ENCODE results near the gene ADIRF.

The ADIRF gene

DNA sequence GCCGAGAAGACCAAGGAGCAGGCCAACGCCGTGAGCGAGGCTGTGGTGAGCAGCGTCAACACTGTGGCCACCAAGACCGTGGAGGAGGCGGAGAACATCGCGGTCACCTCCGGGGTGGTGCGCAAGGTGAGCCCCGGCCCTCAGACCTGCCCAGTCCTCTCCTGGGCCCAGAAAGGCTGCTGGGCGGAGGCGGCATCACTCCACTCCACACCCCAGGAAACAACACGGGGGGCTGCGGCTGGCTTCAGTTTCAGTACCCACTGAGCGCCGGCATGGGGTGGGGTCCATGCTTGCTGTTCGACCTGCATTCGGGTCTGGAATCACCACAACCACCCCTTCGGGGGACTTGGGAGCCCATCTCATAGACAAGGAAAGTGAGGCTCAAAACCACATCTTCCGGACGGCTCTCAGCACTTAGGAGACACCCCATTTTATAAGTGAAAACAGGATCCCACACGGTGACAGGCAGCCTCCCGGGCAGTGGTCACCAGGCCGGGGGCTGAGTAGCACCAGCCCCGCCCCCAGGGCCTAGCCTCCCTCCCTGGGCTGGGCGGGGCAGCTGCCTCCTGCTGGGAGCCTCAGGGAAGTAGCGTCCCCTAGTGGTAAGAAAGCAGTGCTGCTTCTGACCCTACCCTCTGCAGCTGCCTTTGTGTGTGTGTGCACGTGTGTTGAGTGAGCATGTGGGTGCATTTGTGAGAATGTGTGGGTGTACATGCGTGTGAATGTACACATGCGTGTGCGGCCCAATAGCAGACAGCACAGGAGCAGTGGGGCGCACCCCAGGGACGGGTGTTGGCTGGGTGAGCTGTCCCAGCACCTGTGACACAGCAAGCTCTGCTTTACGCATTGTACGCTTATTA is 8.0 kb upstream of the ADIRF start:
- Histone ChIP-seq H3K27me3 (ENCODE audit: control insufficient read depth in 5 of 5, insufficient read depth in 4 of 5, low read length in 5 of 5) (no peaks in the 10 kb centered on the region), H3K36me3 (ENCODE audit: control insufficient read depth in 5 of 5, insufficient read depth in 5 of 5, low read length in 5 of 5) (peaks cover 0 to 21% (median 8%) of the 10 kb centered on the region in 5 donors), H3K4me3 (ENCODE audit: low read depth in 1 of 5, low read length in 5 of 5) (peak overlapping the region in 4 of 5 donors; percentile 17 to 80 (median 48)), H3K4me1 (ENCODE audit: control insufficient read depth in 5 of 5, insufficient read depth in 5 of 5, low read length in 5 of 5) (peaks cover 14 to 75% (median 62%) of the 10 kb centered on the region in 5 donors), H3K9me3 (ENCODE audit: control insufficient read depth in 5 of 5, low read length in 5 of 5) (no peaks in the 10 kb centered on the region), H3K27ac (ENCODE audit: low read depth, low read length) (peak overlapping the region; percentile 99), H3K9ac (ENCODE audit: low read length in 5 of 5) (peak overlapping the region in 4 of 5 donors; percentile 49 to 71 (median 58))

DNA sequence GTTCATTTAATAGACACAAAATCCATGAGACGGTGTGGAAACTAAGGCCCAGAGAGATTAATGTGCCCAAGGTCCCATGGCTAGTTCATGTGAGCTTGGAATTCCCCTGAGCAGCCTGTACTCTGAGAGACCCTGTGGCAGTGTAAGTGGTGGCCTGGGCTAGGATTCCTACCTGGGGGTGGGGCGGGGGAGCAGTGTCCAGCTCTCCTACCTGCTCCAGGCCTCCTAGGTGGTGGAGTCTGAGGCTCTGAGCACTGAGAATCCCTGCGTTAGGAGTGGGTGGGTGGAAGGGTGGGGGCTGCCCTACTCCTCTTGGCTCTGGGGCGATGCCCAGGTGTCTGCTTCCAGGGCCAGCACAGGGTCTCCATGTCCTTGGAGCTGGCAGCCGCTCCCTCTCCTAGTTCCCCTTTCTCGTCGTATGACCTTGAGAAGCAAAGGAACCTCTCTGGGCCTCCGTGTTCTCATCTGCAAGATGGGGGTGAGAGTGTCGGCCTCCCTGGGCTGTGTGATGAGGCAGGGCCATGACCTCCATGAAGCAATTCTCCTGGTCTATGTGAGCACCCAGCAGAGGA is 7.3 kb upstream of the ADIRF start:
- Histone ChIP-seq H3K36me3 (ENCODE audit: control insufficient read depth in 5 of 5, insufficient read depth in 5 of 5, low read length in 5 of 5) (peaks cover 0 to 21% (median 8%) of the 10 kb centered on the region in 5 donors), H3K27ac (ENCODE audit: low read depth, low read length) (no peak overlapping the region)

DNA sequence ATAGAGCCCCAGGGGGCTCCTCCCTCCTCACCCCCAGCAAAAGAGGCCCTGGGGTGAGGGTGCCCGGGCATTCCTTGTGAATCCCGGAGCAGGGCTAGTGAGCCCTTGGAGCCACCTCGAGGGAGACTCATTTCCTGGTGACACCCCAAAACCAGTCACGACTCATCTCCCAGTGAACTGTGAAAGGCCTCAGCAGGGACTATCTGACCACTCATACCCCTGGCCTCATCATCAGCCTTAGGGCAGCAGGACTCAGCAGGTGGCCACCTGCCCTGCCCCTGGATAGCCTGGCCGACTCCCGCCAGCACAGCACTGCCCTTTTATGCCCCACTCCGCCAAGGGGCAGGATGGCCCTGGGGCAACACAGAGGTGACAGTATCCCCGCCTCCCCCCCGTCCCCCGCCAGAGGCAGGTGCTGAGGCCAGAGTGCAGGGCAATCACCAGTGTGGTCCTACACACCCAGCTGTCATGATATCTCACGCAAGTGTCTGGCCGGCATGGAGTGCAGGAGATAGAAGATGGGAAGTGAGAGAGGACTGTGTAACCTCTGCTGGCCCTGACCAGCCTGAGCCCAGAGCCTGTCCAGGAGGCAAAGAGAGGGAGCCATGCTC is 6.7 kb upstream of the ADIRF start:
- Histone ChIP-seq H3K27me3 (ENCODE audit: control insufficient read depth in 5 of 5, insufficient read depth in 4 of 5, low read length in 5 of 5) (no peaks in the 10 kb centered on the region), H3K9ac (ENCODE audit: low read length in 5 of 5) (no peak overlapping the region), H3K36me3 (ENCODE audit: control insufficient read depth in 5 of 5, insufficient read depth in 5 of 5, low read length in 5 of 5) (peaks cover 0 to 21% (median 8%) of the 10 kb centered on the region in 5 donors), H3K9me3 (ENCODE audit: control insufficient read depth in 5 of 5, low read length in 5 of 5) (no peaks in the 10 kb centered on the region), H3K4me3 (ENCODE audit: low read depth in 1 of 5, low read length in 5 of 5) (no peak overlapping the region), H3K4me1 (ENCODE audit: control insufficient read depth in 5 of 5, insufficient read depth in 5 of 5, low read length in 5 of 5) (peaks cover 14 to 73% (median 64%) of the 10 kb centered on the region in 5 donors), H3K27ac (ENCODE audit: low read depth, low read length) (no peak overlapping the region)

More for the DNA sequence above, 7.3 kb upstream of the ADIRF start:
- Histone ChIP-seq H3K4me3 (ENCODE audit: low read depth in 1 of 5, low read length in 5 of 5) (peak overlapping the region in 2 of 5 donors; percentile 1 to 80), H3K27me3 (ENCODE audit: control insufficient read depth in 5 of 5, insufficient read depth in 4 of 5, low read length in 5 of 5) (no peaks in the 10 kb centered on the region), H3K4me1 (ENCODE audit: control insufficient read depth in 5 of 5, insufficient read depth in 5 of 5, low read length in 5 of 5) (peaks cover 12 to 73% (median 60%) of the 10 kb centered on the region in 5 donors), H3K9me3 (ENCODE audit: control insufficient read depth in 5 of 5, low read length in 5 of 5) (no peaks in the 10 kb centered on the region), H3K9ac (ENCODE audit: low read length in 5 of 5) (no peak overlapping the region)

DNA sequence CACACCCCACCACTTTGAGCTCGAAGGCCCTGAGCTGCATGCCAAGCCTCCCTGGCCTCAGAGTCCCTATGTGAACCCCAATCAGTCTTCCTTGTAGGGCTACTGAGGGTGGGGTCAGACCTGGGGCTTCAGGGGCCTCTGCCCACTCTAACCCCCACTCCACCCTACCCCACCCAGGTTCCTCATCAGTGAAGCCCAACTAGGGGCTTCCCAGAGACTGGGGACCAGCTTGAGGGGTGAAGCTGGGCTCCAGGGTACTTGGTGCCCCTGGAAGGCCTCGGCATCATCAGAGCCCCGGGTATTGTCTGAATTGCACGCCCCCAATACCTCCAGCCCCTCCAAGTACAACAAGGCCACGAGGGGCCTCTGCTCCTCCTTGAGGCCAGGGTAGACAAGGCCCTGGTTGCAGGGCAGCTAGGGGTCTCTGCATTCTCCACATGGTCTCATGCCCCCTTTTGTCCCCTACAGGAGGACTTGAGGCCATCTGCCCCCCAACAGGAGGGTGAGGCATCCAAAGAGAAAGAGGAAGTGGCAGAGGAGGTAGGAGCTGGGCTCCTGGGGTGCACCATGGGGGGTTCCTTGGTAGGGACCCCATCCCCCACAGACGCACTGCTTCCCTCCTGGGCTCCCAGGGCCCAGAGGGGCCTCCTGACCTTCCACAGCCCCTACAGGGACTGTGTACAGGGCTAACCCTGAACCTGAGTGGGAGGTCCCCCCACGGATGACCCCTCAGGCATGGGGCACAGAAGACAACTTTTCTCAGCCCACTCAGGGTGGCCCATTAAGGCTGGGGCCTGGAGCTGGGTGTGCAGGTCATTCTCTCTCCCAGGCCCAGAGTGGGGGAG is 5.9 kb upstream of the ADIRF start:
- Histone ChIP-seq H3K27ac (ENCODE audit: low read depth, low read length) (no peak overlapping the region), H3K36me3 (ENCODE audit: control insufficient read depth in 5 of 5, insufficient read depth in 5 of 5, low read length in 5 of 5) (peaks cover 0 to 21% (median 8%) of the 10 kb centered on the region in 5 donors), H3K4me3 (ENCODE audit: low read depth in 1 of 5, low read length in 5 of 5) (no peak overlapping the region), H3K9ac (ENCODE audit: low read length in 5 of 5) (no peak overlapping the region), H3K9me3 (ENCODE audit: control insufficient read depth in 5 of 5, low read length in 5 of 5) (no peaks in the 10 kb centered on the region), H3K27me3 (ENCODE audit: control insufficient read depth in 5 of 5, insufficient read depth in 4 of 5, low read length in 5 of 5) (no peaks in the 10 kb centered on the region), H3K4me1 (ENCODE audit: control insufficient read depth in 5 of 5, insufficient read depth in 5 of 5, low read length in 5 of 5) (peaks cover 19 to 73% (median 64%) of the 10 kb centered on the region in 5 donors)

GRCh38 chr10:86962981-86963310 is 5.3 kb upstream of the ADIRF start:
- Histone ChIP-seq H3K27me3 (ENCODE audit: control insufficient read depth in 5 of 5, insufficient read depth in 4 of 5, low read length in 5 of 5) (no peaks in the 10 kb centered on the region), H3K9ac (ENCODE audit: low read length in 5 of 5) (no peak overlapping the region), H3K36me3 (ENCODE audit: control insufficient read depth in 5 of 5, insufficient read depth in 5 of 5, low read length in 5 of 5) (peaks cover 0 to 21% (median 8%) of the 10 kb centered on the region in 5 donors), H3K4me1 (ENCODE audit: control insufficient read depth in 5 of 5, insufficient read depth in 5 of 5, low read length in 5 of 5) (peaks cover 21 to 73% (median 64%) of the 10 kb centered on the region in 5 donors), H3K27ac (ENCODE audit: low read depth, low read length) (no peak overlapping the region), H3K9me3 (ENCODE audit: control insufficient read depth in 5 of 5, low read length in 5 of 5) (no peaks in the 10 kb centered on the region), H3K4me3 (ENCODE audit: low read depth in 1 of 5, low read length in 5 of 5) (no peak overlapping the region)

GRCh38 chr10:86963341-86963919 is 4.9 kb upstream of the ADIRF start:
- H3K36me3 ChIP-seq (ENCODE audit: control insufficient read depth in 5 of 5, insufficient read depth in 5 of 5, low read length in 5 of 5) = peaks cover 0 to 21% (median 8%) of the 10 kb centered on the region in 5 donors
- H3K27me3 ChIP-seq (ENCODE audit: control insufficient read depth in 5 of 5, insufficient read depth in 4 of 5, low read length in 5 of 5) = no peaks in the 10 kb centered on the region
- H3K4me1 ChIP-seq (ENCODE audit: control insufficient read depth in 5 of 5, insufficient read depth in 5 of 5, low read length in 5 of 5) = peaks cover 21 to 73% (median 64%) of the 10 kb centered on the region in 5 donors
- no peak overlapping the region for H3K4me3 ChIP-seq (ENCODE audit: low read depth in 1 of 5, low read length in 5 of 5)
- no peak overlapping the region for H3K27ac ChIP-seq (ENCODE audit: low read depth, low read length)
- H3K9ac ChIP-seq (ENCODE audit: low read length in 5 of 5) = peak overlapping the region in 1 of 5 donors; percentile 21
- H3K9me3 ChIP-seq (ENCODE audit: control insufficient read depth in 5 of 5, low read length in 5 of 5) = no peaks in the 10 kb centered on the region

GRCh38 chr10:86964061-86964846 is 4.0 kb upstream of the ADIRF start:
- no peak overlapping the region for H3K4me3 ChIP-seq (ENCODE audit: low read depth in 1 of 5, low read length in 5 of 5)
- no peaks in the 10 kb centered on the region for H3K27me3 ChIP-seq (ENCODE audit: control insufficient read depth in 5 of 5, insufficient read depth in 4 of 5, low read length in 5 of 5)
- peak overlapping the region in 1 of 5 donors; percentile 35 for H3K9ac ChIP-seq (ENCODE audit: low read length in 5 of 5)
- H3K27ac ChIP-seq (ENCODE audit: low read depth, low read length) = no peak overlapping the region
- H3K4me1 ChIP-seq (ENCODE audit: control insufficient read depth in 5 of 5, insufficient read depth in 5 of 5, low read length in 5 of 5) = peaks cover 19 to 73% (median 64%) of the 10 kb centered on the region in 5 donors
- H3K36me3 ChIP-seq (ENCODE audit: control insufficient read depth in 5 of 5, insufficient read depth in 5 of 5, low read length in 5 of 5) = peaks cover 0 to 21% (median 8%) of the 10 kb centered on the region in 5 donors
- no peaks in the 10 kb centered on the region for H3K9me3 ChIP-seq (ENCODE audit: control insufficient read depth in 5 of 5, low read length in 5 of 5)

GRCh38 chr10:86964847-86965190 is 3.5 kb upstream of the ADIRF start:
- peaks cover 15 to 73% (median 64%) of the 10 kb centered on the region in 5 donors for H3K4me1 ChIP-seq (ENCODE audit: control insufficient read depth in 5 of 5, insufficient read depth in 5 of 5, low read length in 5 of 5)
- peak overlapping the region in 1 of 5 donors; percentile 35 for H3K9ac ChIP-seq (ENCODE audit: low read length in 5 of 5)
- H3K27me3 ChIP-seq (ENCODE audit: control insufficient read depth in 5 of 5, insufficient read depth in 4 of 5, low read length in 5 of 5) = no peaks in the 10 kb centered on the region
- H3K4me3 ChIP-seq (ENCODE audit: low read depth in 1 of 5, low read length in 5 of 5) = no peak overlapping the region
- H3K9me3 ChIP-seq (ENCODE audit: control insufficient read depth in 5 of 5, low read length in 5 of 5) = no peaks in the 10 kb centered on the region
- no peak overlapping the region for H3K27ac ChIP-seq (ENCODE audit: low read depth, low read length)
- H3K36me3 ChIP-seq (ENCODE audit: control insufficient read depth in 5 of 5, insufficient read depth in 5 of 5, low read length in 5 of 5) = peaks cover 0 to 21% (median 8%) of the 10 kb centered on the region in 5 donors

Measured in subcutaneous abdominal adipose tissue (tissue), 5 donors.